ENCODE measurements around the gene FARSB. TPM values are rescaled to one million over a fixed set of nuclear protein-coding genes. Genes with fewer than 3 reads are reported as not detected.
A peak's percentile ranks its signal among the peaks of the same experiment; 100 is the strongest.

FARSB gene
- total RNA-seq, 1 donor: 25.9 TPM

GRCh38 chr2:222566229-222566628 lies 89.7 kb downstream of the FARSB start:
- TF ChIP-seq CTCF (IDR thresholded peaks at IDR 0.05; ENCODE audit: insufficient read depth, low read depth, low read length): no peak
- no peak for DNase-seq (ENCODE audit: low read depth)

GRCh38 chr2:222563936-222564335 lies 92.0 kb downstream of the FARSB start:
- no peak for DNase-seq (ENCODE audit: low read depth)
- no peak for TF ChIP-seq CTCF (IDR thresholded peaks at IDR 0.05; ENCODE audit: insufficient read depth, low read depth, low read length)
- H3K4me3 ChIP-seq (ENCODE audit: low read depth, low read length): no peak overlapping the region

More at GRCh38 chr2:222566229-222566628, 89.7 kb downstream of the FARSB start:
- no peak overlapping the region for H3K4me3 ChIP-seq (ENCODE audit: low read depth, low read length)

- TF ChIP-seq CTCF (IDR thresholded peaks at IDR 0.05; ENCODE audit: insufficient read depth, low read depth, low read length): no peak
- H3K4me3 ChIP-seq (ENCODE audit: low read depth, low read length): no peak overlapping the region
- no peak for DNase-seq (ENCODE audit: low read depth)
Observed at GRCh38 chr2:222563106-222563718, 92.7 kb downstream of the FARSB start.

GRCh38 chr2:222561817-222562645 lies 93.9 kb downstream of the FARSB start:
- peak; percentile 66 for DNase-seq (ENCODE audit: low read depth)
- peak; percentile 79 for TF ChIP-seq CTCF (IDR thresholded peaks at IDR 0.05; ENCODE audit: insufficient read depth, low read depth, low read length)
- no peak overlapping the region for H3K4me3 ChIP-seq (ENCODE audit: low read depth, low read length)

GRCh38 chr2:222561151-222561550 lies 94.7 kb downstream of the FARSB start:
- no peak for DNase-seq (ENCODE audit: low read depth)
- H3K4me3 ChIP-seq (ENCODE audit: low read depth, low read length): no peak overlapping the region
- TF ChIP-seq CTCF (IDR thresholded peaks at IDR 0.05; ENCODE audit: insufficient read depth, low read depth, low read length): no peak

- DNase-seq (ENCODE audit: low read depth): no peak
- H3K4me3 ChIP-seq (ENCODE audit: low read depth, low read length): no peak overlapping the region
- TF ChIP-seq CTCF (IDR thresholded peaks at IDR 0.05; ENCODE audit: insufficient read depth, low read depth, low read length): no peak
Observed at GRCh38 chr2:222554517-222554916, 101.4 kb downstream of the FARSB start.
